Colonic mucosa (tissue), 4 donors: Measurements from ENCODE around the gene DAPK1. TPM values are rescaled to one million over a fixed set of nuclear protein-coding genes. Genes with fewer than 3 reads are reported as not detected.

Source experiments
- DNase-seq: peaks from one replicate; pipeline ENCODE4 v3.0.0-alpha.2; 2020
- H3K27ac ChIP-seq: fragments of 200-600 bp; one replicate; pipeline ENCODE4 v1.8.0; 2021
- H3K27me3 ChIP-seq: fragments of 200-600 bp; one replicate; pipeline ENCODE4 v1.8.0; 2021
- H3K36me3 ChIP-seq: fragments of 200-600 bp; one replicate; pipeline ENCODE4 v1.8.0; 2021
- H3K4me1 ChIP-seq: fragments of 200-600 bp; one replicate; pipeline ENCODE4 v1.8.0; 2021; ENCODE audit warnings: mild to moderate bottlenecking
- H3K4me3 ChIP-seq: fragments of 200-600 bp; one replicate; pipeline ENCODE4 v1.8.0; 2021
- H3K9ac ChIP-seq, 2 donors: one replicate each; pipeline ENCODE4 v1.7.0; 2013; ENCODE audit warnings: control low read depth in 2 of 2, low read depth in 2 of 2, low read length in 2 of 2
- H3K9me3 ChIP-seq: fragments of 200-600 bp; one replicate; pipeline ENCODE4 v1.8.0; 2021
- intact Hi-C: fragments of 100-400 bp; cut with DNase I; formaldehyde crosslinking; loops from one replicate; pipeline ENCODE4 v1.14.1; 2022
- total RNA-seq, 2 donors: library from RNA; stranded (reverse); fragmentation: NEBNext Ultra II Directional in 1 of 2; extraction: Animal tissue kit (Norgen Biotek cat#: 25700) in 1 of 2; gene quantifications; one replicate each; pipeline ENCODE4 v1.2.1, GENCODE V29; 2021
- TF ChIP-seq, protein P1 (sequence below): fragments of 200-600 bp; IDR thresholded peaks from one replicate; pipeline ENCODE4 v1.8.0; 2022; ENCODE audit warnings: antibody characterized with exemption, mild to moderate bottlenecking
- donor health status: healthy.
- donor health status: DM: no; HTN: no; CAD: no.
- donor health status: DM: no; HTN: no; CAD: no.

DAPK1 gene
- total RNA-seq, 2 donors from 2014 or later: 7.9 to 17.5 TPM

GRCh38 chr9:87513880-87514535 is 16.3 kb downstream of the DAPK1 start:
- Histone ChIP-seq H3K4me3 (no peak overlapping the region), H3K27ac (no peak overlapping the region), H3K9me3 (no peaks in the 10 kb centered on the region), H3K36me3 (no peaks in the 10 kb centered on the region), H3K4me1 (no peaks in the 10 kb centered on the region), H3K9ac (no peak overlapping the region), H3K27me3 (no peaks in the 10 kb centered on the region)
- DNase-seq: no peak
- TF ChIP-seq, protein P1, sequence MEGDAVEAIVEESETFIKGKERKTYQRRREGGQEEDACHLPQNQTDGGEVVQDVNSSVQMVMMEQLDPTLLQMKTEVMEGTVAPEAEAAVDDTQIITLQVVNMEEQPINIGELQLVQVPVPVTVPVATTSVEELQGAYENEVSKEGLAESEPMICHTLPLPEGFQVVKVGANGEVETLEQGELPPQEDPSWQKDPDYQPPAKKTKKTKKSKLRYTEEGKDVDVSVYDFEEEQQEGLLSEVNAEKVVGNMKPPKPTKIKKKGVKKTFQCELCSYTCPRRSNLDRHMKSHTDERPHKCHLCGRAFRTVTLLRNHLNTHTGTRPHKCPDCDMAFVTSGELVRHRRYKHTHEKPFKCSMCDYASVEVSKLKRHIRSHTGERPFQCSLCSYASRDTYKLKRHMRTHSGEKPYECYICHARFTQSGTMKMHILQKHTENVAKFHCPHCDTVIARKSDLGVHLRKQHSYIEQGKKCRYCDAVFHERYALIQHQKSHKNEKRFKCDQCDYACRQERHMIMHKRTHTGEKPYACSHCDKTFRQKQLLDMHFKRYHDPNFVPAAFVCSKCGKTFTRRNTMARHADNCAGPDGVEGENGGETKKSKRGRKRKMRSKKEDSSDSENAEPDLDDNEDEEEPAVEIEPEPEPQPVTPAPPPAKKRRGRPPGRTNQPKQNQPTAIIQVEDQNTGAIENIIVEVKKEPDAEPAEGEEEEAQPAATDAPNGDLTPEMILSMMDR: no peak
- intact Hi-C loops: no loop called here

DNA sequence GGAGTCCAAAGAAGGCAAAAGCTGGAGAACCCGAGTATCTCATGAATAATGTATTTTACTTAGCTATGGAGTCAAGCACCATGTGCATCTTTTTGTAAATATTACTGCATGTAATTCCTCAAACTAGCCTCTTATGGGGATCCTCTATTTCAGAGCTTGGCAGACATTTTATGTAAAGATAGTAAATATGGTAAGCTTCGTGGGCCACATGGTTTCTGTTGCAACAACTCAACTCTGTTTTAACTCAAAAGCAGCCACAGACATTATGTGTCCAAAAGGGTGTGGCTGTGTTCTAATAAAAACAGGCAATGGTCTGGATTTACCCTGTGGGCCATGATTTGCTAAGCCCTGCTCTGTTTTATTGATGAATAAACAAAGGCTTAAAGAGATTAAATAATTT is 17.3 kb downstream of the DAPK1 start:
- TF ChIP-seq, protein P1: no peak
- no peak for DNase-seq
- Histone ChIP-seq H3K9me3 (no peaks in the 10 kb centered on the region), H3K27me3 (no peaks in the 10 kb centered on the region), H3K27ac (no peak overlapping the region), H3K4me1 (no peaks in the 10 kb centered on the region), H3K9ac (no peak overlapping the region), H3K36me3 (no peaks in the 10 kb centered on the region), H3K4me3 (no peak overlapping the region)
- intact Hi-C loops: no loop called here

DNA sequence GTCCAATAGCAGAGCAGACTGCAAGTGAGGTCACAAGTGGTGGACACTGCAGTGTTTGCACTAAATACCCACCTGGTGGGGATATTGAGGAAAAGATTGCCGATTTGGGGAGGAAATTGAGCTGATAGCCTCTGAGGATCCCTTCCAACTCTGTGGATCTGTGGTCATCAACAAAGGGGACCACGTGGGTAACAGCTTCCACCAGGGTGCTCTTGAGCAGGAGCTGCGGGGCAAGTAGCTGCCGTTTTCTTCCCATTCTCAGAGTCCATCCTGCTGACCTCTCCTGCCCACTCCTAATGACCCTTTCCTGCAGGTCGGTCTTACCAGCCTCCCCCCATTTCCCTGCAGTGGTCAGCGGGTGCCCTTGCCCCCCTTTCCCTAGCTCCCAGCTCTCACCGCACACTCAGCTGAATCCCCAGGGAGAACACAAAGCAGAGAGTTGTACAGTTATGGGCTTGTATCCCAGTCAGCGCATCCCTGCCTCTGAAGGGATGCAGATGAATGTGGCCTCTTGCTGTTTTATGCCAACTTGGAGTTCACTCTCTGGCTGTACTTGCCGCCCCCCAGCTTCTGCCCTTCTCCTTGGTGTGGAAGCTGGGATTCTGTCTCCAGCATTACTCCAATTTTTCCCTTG is 18.0 kb downstream of the DAPK1 start:
- TF ChIP-seq, protein P1: no peak
- DNase-seq: no peak
- Histone ChIP-seq H3K27me3 (no peaks in the 10 kb centered on the region), H3K9me3 (no peaks in the 10 kb centered on the region), H3K27ac (peak overlapping the region; percentile 12), H3K4me3 (no peak overlapping the region), H3K9ac (no peak overlapping the region), H3K36me3 (no peaks in the 10 kb centered on the region), H3K4me1 (no peaks in the 10 kb centered on the region)
- intact Hi-C loops: no loop called here

DNA sequence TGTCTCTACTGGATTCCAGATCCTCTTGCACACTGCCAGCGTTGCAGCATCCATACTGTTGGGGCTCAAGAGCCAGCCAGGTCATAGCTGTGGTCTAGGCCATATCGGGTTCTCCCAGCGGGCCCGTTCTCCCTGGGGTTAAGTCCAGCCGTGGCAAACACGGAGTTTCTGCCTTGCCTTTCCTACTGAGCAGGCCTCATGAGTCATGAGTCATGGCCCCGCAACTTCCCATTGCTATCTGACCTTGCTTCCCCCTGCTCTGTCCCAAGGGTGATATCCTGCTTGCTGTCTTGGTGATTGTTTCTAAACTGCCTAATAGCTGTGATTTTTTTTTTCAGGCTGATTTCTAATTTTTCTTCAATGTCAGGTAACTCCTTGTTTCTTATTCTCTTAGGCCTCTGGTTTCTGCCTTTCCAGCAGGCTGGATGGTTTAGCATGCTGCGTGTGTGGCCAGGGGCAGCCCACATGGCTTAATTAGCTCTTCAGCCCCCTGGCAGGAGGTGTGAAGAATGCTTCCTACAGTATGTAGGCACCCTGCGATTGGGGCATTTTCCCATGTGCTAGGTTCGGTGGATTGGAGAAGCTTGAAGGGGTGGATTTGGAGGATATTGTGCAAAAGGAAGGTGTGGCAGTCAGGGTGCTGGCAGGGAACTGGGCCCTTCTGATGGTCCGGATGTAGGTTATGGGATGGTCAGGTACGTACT is 18.7 kb downstream of the DAPK1 start:
- DNase-seq: no peak
- no peaks in the 10 kb centered on the region for H3K4me1 ChIP-seq
- no peak overlapping the region for H3K4me3 ChIP-seq
- H3K27ac ChIP-seq: no peak overlapping the region
- TF ChIP-seq, protein P1: no peak
- intact Hi-C loops: no loop called here
- H3K36me3 ChIP-seq: no peaks in the 10 kb centered on the region
- no peaks in the 10 kb centered on the region for H3K9me3 ChIP-seq
- H3K9ac ChIP-seq: no peak overlapping the region
- H3K27me3 ChIP-seq: no peaks in the 10 kb centered on the region

GRCh38 chr9:87516926-87517290 is 19.2 kb downstream of the DAPK1 start:
- intact Hi-C loops: no loop called here
- TF ChIP-seq, protein P1: no peak
- H3K9ac ChIP-seq: no peak overlapping the region
- no peak overlapping the region for H3K4me3 ChIP-seq
- no peak overlapping the region for H3K27ac ChIP-seq
- no peak for DNase-seq
- no peaks in the 10 kb centered on the region for H3K36me3 ChIP-seq
- H3K27me3 ChIP-seq: no peaks in the 10 kb centered on the region
- no peaks in the 10 kb centered on the region for H3K4me1 ChIP-seq
- no peaks in the 10 kb centered on the region for H3K9me3 ChIP-seq
